ENCODE data around the gene UNC13C. TPM values are rescaled to one million over a fixed set of nuclear protein-coding genes. Genes with fewer than 3 reads are reported as not detected.

UNC13C gene
- total and polyA plus RNA-seq, 2 of the 13 experiments (the other 11 are each of a cell fraction or from before 2014, with no cell fraction given) = 0.04 TPM; not detected in 1

DNA sequence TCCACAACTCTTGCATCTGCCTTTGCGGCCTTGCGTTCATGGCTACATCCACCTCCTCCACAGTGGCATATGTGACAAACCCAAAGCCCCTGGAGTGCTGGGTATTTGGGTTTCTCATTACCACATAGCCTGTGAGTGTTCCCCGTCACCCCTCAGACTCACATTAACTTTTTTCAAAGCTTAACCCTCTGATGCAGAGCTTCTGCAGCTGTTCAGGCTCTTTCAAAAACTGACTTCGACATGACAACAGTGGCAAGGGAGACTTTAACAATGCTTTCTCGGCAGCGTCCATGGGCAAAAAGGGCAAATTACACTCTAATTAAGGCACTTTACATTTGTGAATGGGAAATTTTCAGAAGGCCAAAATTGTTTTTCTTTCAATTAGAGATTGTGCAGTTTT, 343.2 kb downstream of the UNC13C start:
- no peak for FAIRE-seq
- H3K4me2 ChIP-seq (ENCODE audit: low read depth, low read length) = no peak overlapping the region
- CTCF ChIA-PET (ENCODE audit: low intra/inter-chr PET ratio, low total read pairs) = no interaction called here
- TF ChIP-seq ESRRA (CRISPR knock-in tag; IDR thresholded peaks at IDR 0.05; ENCODE audit: low read depth) (no peak), ZNF776 (CRISPR knock-in tag; IDR thresholded peaks at IDR 0.05) (no peak)
- H3K4me1 ChIP-seq (ENCODE audit: insufficient read depth, low read length) = no peaks in the 10 kb centered on the region
- 18% methylated on average over 6 of the region's 6 CpGs for WGBS (ENCODE audit: low lambda C conversion rate)
- H3K79me2 ChIP-seq (ENCODE audit: insufficient read depth, low read length) = no peaks in the 10 kb centered on the region
- no peak for DNase-seq (ENCODE audit: low spot score)
- ATAC-seq = no peak
- H3K27me3 ChIP-seq (ENCODE audit: control insufficient read depth in 1 of 2, insufficient read depth in 2 of 2, low read length in 2 of 2) = no peaks in the 10 kb centered on the region; a peak in 1 of 5 replicates
- no TSS peak for BruUV-seq (replicated peaks)
- intact Hi-C loops (cut with micrococcal nuclease; ENCODE audit: unreplicated experiment) (no loop called here), in situ Hi-C loops (cut with HindIII; ENCODE audit: extremely low pct_ligation_motif_present, low pct_unique_long_range_greater_than_20kb) (no loop called here)
- H4K20me1 ChIP-seq (ENCODE audit: insufficient read depth, low read length) = no peaks in the 10 kb centered on the region
- no peaks in the 10 kb centered on the region for H3K9me3 ChIP-seq (ENCODE audit: low read length)
- POLR2A ChIA-PET = no interaction called here
- H2AFZ ChIP-seq (ENCODE audit: low read length) = no peak overlapping the region
- no peak overlapping the region for H3K27ac ChIP-seq (ENCODE audit: extremely low read length, insufficient read depth, low read length)
- no peaks in the 10 kb centered on the region for H3K36me3 ChIP-seq (replicated peaks in 1 of 2; ENCODE audit: control insufficient read depth in 1 of 2, insufficient read depth in 2 of 2, low read length in 2 of 2)
- no peak overlapping the region for H3K9ac ChIP-seq (ENCODE audit: insufficient read depth, low read depth, low read length)
- no peak overlapping the region for H3K4me3 ChIP-seq (replicated peaks in 1 of 3; ENCODE audit: insufficient read depth in 1 of 3, low read depth in 2 of 3, low read length in 3 of 3)

- BruUV-seq (replicated peaks) = no TSS peak
- 0% methylated on average over 1 of the region's 1 CpG for WGBS (ENCODE audit: low lambda C conversion rate)
- no peak for TF ChIP-seq ZNF10 (CRISPR knock-in tag; IDR thresholded peaks at IDR 0.05; ENCODE audit: borderline replicate concordance, low read depth)
- TF ChIP-seq ZNF674 (CRISPR knock-in tag; IDR thresholded peaks at IDR 0.05; ENCODE audit: low read depth) = no peak
- no peak for TF ChIP-seq ZNF644 (CRISPR knock-in tag; IDR thresholded peaks at IDR 0.05; ENCODE audit: low read depth)
- no peak for TF ChIP-seq FOXC1 (CRISPR knock-in tag; IDR thresholded peaks at IDR 0.05; ENCODE audit: borderline replicate concordance)
- TF ChIP-seq ZNF558 (CRISPR knock-in tag; IDR thresholded peaks at IDR 0.05; ENCODE audit: borderline replicate concordance) = no peak
- TF ChIP-seq KLF12 (CRISPR knock-in tag; IDR thresholded peaks at IDR 0.05; ENCODE audit: borderline replicate concordance) = no peak
- TF ChIP-seq ZNF569 (CRISPR knock-in tag; IDR thresholded peaks at IDR 0.05; ENCODE audit: borderline replicate concordance) = no peak
- TF ChIP-seq RFX3 (CRISPR knock-in tag; IDR thresholded peaks at IDR 0.05) = no peak
- no peak for TF ChIP-seq ZNF557 (CRISPR knock-in tag; IDR thresholded peaks at IDR 0.05)
- TF ChIP-seq KDM5B (CRISPR knock-in tag; IDR thresholded peaks at IDR 0.05; ENCODE audit: borderline replicate concordance) = no peak
- no peak for TF ChIP-seq SP4 (CRISPR knock-in tag; IDR thresholded peaks at IDR 0.05)
- TF ChIP-seq THRA (CRISPR knock-in tag; IDR thresholded peaks at IDR 0.05; ENCODE audit: borderline replicate concordance) = no peak
- TF ChIP-seq NAIF1 (CRISPR knock-in tag; IDR thresholded peaks at IDR 0.05; ENCODE audit: borderline replicate concordance) = no peak
- no peak for TF ChIP-seq ZNF552 (CRISPR knock-in tag; IDR thresholded peaks at IDR 0.05; ENCODE audit: borderline replicate concordance)
- TF ChIP-seq YY1 (IDR thresholded peaks at IDR 0.05; ENCODE audit: insufficient read depth, insufficient replicate concordance, low read depth, low read length) = no peak
- TF ChIP-seq, protein P1, sequence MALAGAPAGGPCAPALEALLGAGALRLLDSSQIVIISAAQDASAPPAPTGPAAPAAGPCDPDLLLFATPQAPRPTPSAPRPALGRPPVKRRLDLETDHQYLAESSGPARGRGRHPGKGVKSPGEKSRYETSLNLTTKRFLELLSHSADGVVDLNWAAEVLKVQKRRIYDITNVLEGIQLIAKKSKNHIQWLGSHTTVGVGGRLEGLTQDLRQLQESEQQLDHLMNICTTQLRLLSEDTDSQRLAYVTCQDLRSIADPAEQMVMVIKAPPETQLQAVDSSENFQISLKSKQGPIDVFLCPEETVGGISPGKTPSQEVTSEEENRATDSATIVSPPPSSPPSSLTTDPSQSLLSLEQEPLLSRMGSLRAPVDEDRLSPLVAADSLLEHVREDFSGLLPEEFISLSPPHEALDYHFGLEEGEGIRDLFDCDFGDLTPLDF (CRISPR knock-in tag; IDR thresholded peaks at IDR 0.05) = no peak
- TF ChIP-seq EHMT2 (IDR thresholded peaks at IDR 0.05; ENCODE audit: borderline replicate concordance, low read depth, low read length) = no peak
Measured at GRCh38 chr15:54322341-54322740, 344.1 kb downstream of the UNC13C start.

More at GRCh38 chr15:54322341-54322740, 344.1 kb downstream of the UNC13C start:
- no peaks in the 10 kb centered on the region for H4K20me1 ChIP-seq (ENCODE audit: insufficient read depth, low read length)
- intact Hi-C loops (cut with micrococcal nuclease; ENCODE audit: unreplicated experiment) (no loop called here), in situ Hi-C loops (cut with HindIII; ENCODE audit: extremely low pct_ligation_motif_present, low pct_unique_long_range_greater_than_20kb) (no loop called here)
- H3K4me2 ChIP-seq (ENCODE audit: low read depth, low read length) = no peak overlapping the region
- POLR2A ChIA-PET = no interaction called here
- no peaks in the 10 kb centered on the region for H3K36me3 ChIP-seq (replicated peaks in 1 of 2; ENCODE audit: control insufficient read depth in 1 of 2, insufficient read depth in 2 of 2, low read length in 2 of 2)
- H3K27me3 ChIP-seq (ENCODE audit: control insufficient read depth in 1 of 2, insufficient read depth in 2 of 2, low read length in 2 of 2) = no peaks in the 10 kb centered on the region; a peak in 1 of 5 replicates
- H3K9me3 ChIP-seq (ENCODE audit: low read length) = no peaks in the 10 kb centered on the region
- ATAC-seq (no peak), DNase-seq (ENCODE audit: low spot score) (no peak), FAIRE-seq (no peak)
- no peak overlapping the region for H2AFZ ChIP-seq (ENCODE audit: low read length)
- no peak overlapping the region for H3K27ac ChIP-seq (ENCODE audit: extremely low read length, insufficient read depth, low read length)
- no peaks in the 10 kb centered on the region for H3K79me2 ChIP-seq (ENCODE audit: insufficient read depth, low read length)
- H3K4me1 ChIP-seq (ENCODE audit: insufficient read depth, low read length) = no peaks in the 10 kb centered on the region
- no peak overlapping the region for H3K9ac ChIP-seq (ENCODE audit: insufficient read depth, low read depth, low read length)
- CTCF ChIA-PET (ENCODE audit: low intra/inter-chr PET ratio, low total read pairs) = no interaction called here
- H3K4me3 ChIP-seq (replicated peaks in 1 of 3; ENCODE audit: insufficient read depth in 1 of 3, low read depth in 2 of 3, low read length in 3 of 3) = no peak overlapping the region
